DOHH2 (cell line): ENCODE measurements around the gene PPP1R3E.

Experiments
- CTCF ChIP-seq: fragments of 200-600 bp; sonication (generic); IDR thresholded peaks from one replicate; pipeline ENCODE4 v1.5.1; 2014; ENCODE audit warnings: antibody characterized with exemption, mild to moderate bottlenecking, low read depth, low read length; ENCODE audit not compliant: poor library complexity, severe bottlenecking
- EZH2phosphoT487 ChIP-seq: fragments of 200-600 bp; sonication (generic); IDR thresholded peaks from 2 replicates; pipeline ENCODE4 v1.6.1; 2017; ENCODE audit warnings: borderline replicate concordance, mild to moderate bottlenecking, antibody characterized with exemption, low read length, moderate library complexity, mixed read lengths

- TF ChIP-seq CTCF = no peak
- no peak for TF ChIP-seq EZH2phosphoT487
Measured at GRCh38 chr14:23321572-23322547, 19.2 kb upstream of the PPP1R3E start.
